ENCODE results near the gene GEMIN5. TPM values are rescaled to one million over a fixed set of nuclear protein-coding genes. Genes with fewer than 3 reads are reported as not detected.

The GEMIN5 gene
- total RNA-seq, 5 donors from 2014 or later (not counting 1 experiment from before 2014, with no cell fraction given) = 6.8 to 17.6 (median 14.8) TPM

GRCh38 chr5:154860123-154860522 is 77.9 kb downstream of the GEMIN5 start:
- peak overlapping the region; percentile 59 to 81 for H3K4me3 ChIP-seq (ENCODE audit: control insufficient read depth in 1 of 2, extremely low read depth in 1 of 2, low read length in 1 of 2)
- POLR2A ChIA-PET = interaction anchor here in 1 of 2 donors (0.6 kb wide), 1 partner anchor 101 kb away, joined by 3 read pairs; no protein-coding TSS in a partner anchor

GRCh38 chr5:154858972-154859871 is 78.8 kb downstream of the GEMIN5 start:
- POLR2A ChIA-PET = interaction anchor here (0.6 to 0.9 kb wide), 3 partner anchors 78 to 441 kb away, joined by 3 read pairs; no protein-coding TSS in a partner anchor

More at GRCh38 chr5:154860123-154860522, 77.9 kb downstream of the GEMIN5 start:
- WGBS (ENCODE audit: insufficient coverage) = 3% methylated on average over 3 of the region's 5 CpGs
- H3K27ac Mint-ChIP-seq = peak overlapping the region; percentile 94 to 99
- peaks cover 54 to 57% (median 56%) of the 10 kb centered on the region in 3 donors for H3K4me1 Mint-ChIP-seq
- CTCF ChIA-PET = interaction anchor here in 1 of 2 donors (0.6 kb wide), 1 partner anchor 103 kb away, joined by 4 read pairs; no protein-coding TSS in a partner anchor
- H3K9me3 Mint-ChIP-seq = no peaks in the 10 kb centered on the region
- Histone ChIP-seq H3K36me3 (ENCODE audit: control insufficient read depth in 2 of 2, extremely low read depth in 1 of 2, insufficient read depth in 1 of 2, low read length in 1 of 2) (peaks cover 3 to 18% of the 10 kb centered on the region in 2 donors), H3K27me3 (replicated peaks in 1 of 2; ENCODE audit: control insufficient read depth in 2 of 2, extremely low read depth in 1 of 2, insufficient read depth in 2 of 2, low read length in 1 of 2) (no peaks in the 10 kb centered on the region), H3K27ac (ENCODE audit: low read length) (peak overlapping the region; percentile 90), H3K4me1 (ENCODE audit: control insufficient read depth in 1 of 2, extremely low read depth in 1 of 2, insufficient read depth in 2 of 2, low read length in 2 of 2) (peaks cover 30 to 35% of the 10 kb centered on the region in 2 experiments), H3K9me3 (no peaks in the 10 kb centered on the region)
- H3K27me3 Mint-ChIP-seq = no peaks in the 10 kb centered on the region
- ATAC-seq (replicated peaks in 1 of 4) = no peak
- peak overlapping the region; percentile 88 to 95 (median 93) for H3K4me3 Mint-ChIP-seq
- peak in 2 of 35 experiments; percentile 7 to 9 for DNase-seq
- H3K36me3 Mint-ChIP-seq = peaks cover 18% of the 10 kb centered on the region

DNA sequence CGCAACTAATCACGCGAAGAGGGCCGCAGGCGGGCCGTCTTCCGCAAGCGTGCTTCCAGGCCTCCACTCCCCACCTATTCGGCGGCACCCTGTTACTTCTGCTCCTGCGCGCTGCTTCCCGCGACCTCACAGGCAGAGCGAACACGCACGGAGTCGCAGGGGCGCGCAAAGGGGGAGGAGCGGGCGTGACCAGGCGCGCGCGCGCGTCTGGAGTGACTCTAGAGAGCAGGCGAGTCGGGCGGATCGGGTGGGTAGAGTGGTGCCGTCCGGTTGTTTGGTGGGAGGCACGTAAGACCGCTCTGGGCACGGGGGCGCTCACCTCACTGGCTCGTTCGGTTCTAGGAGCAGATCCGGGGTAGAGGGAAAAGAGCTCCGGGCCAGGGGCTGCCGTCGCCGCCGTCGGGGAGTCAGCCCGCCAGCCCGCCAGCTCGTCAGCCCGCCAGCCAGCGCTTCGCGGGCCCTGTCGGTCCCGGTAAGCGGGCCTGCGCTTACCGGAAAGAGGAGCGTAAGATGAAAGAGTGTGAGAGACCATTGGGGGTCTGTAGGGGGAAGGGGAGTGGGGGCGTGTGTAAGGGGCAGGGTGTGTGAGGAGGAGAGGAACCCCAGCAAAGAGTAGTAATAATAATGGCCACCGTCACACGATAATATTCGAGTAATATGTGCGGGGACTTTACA is 79.6 kb downstream of the GEMIN5 start, which contains the start of gene CNOT8:
TSS of gene CNOT8 (plus strand) at position 331 of the 675 bp plus-strand sequence. CDS start 4,652 bp downstream, outside the sequence.
- H3K4me1 ChIP-seq (ENCODE audit: control insufficient read depth in 1 of 2, extremely low read depth in 1 of 2, insufficient read depth in 2 of 2, low read length in 2 of 2) = peaks cover 30 to 35% of the 10 kb centered on the region in 2 experiments
- peaks cover 10% of the 10 kb centered on the region for H3K36me3 Mint-ChIP-seq
- ChIA-PET CTCF (interaction anchor here in 1 of 2 donors (1.1 kb wide), 1 partner anchor 14 kb away, joined by 3 read pairs; no protein-coding TSS in a partner anchor), POLR2A (interaction anchor here (0.6 to 0.9 kb wide), 4 partner anchors 44 to 441 kb away, joined by 3 to 7 read pairs (median 3); no protein-coding TSS in a partner anchor)
- H3K36me3 ChIP-seq (ENCODE audit: control insufficient read depth in 2 of 2, extremely low read depth in 1 of 2, insufficient read depth in 1 of 2, low read length in 1 of 2) = peaks cover 3 to 7% of the 10 kb centered on the region in 2 donors
- peak within 1 kb of the TSS; percentile 94 to 99 for H3K27ac Mint-ChIP-seq
- H3K9me3 Mint-ChIP-seq = no peaks in the 10 kb centered on the region
- H3K27me3 ChIP-seq (replicated peaks in 1 of 2; ENCODE audit: control insufficient read depth in 2 of 2, extremely low read depth in 1 of 2, insufficient read depth in 2 of 2, low read length in 1 of 2) = no peaks in the 10 kb centered on the region
- no peaks in the 10 kb centered on the region for H3K9me3 ChIP-seq
- H3K27me3 Mint-ChIP-seq = no peaks in the 10 kb centered on the region
- peak; percentile 95 to 98 (median 97) for DNase-seq
- peak; percentile 78 to 87 (median 78) for ATAC-seq (replicated peaks in 1 of 4)
- H3K27ac ChIP-seq (ENCODE audit: low read length) = peak within 1 kb of the TSS; percentile 90
- WGBS (ENCODE audit: insufficient coverage) = 1% methylated on average over 40 of the region's 65 CpGs
- H3K4me3 Mint-ChIP-seq = peak within 1 kb of the TSS; percentile 88 to 95 (median 93)
- peaks cover 44 to 54% (median 45%) of the 10 kb centered on the region in 3 donors for H3K4me1 Mint-ChIP-seq
- H3K4me3 ChIP-seq (ENCODE audit: control insufficient read depth in 1 of 2, extremely low read depth in 1 of 2, low read length in 1 of 2) = peak within 1 kb of the TSS; percentile 59 to 81

More at GRCh38 chr5:154858972-154859871, 78.8 kb downstream of the GEMIN5 start:
- no peak for ATAC-seq (replicated peaks in 1 of 4)
- peak overlapping the region; percentile 88 to 95 (median 93) for H3K4me3 Mint-ChIP-seq
- Histone ChIP-seq H3K4me1 (ENCODE audit: control insufficient read depth in 1 of 2, extremely low read depth in 1 of 2, insufficient read depth in 2 of 2, low read length in 2 of 2) (peaks cover 30 to 35% of the 10 kb centered on the region in 2 experiments), H3K9me3 (no peaks in the 10 kb centered on the region), H3K27me3 (replicated peaks in 1 of 2; ENCODE audit: control insufficient read depth in 2 of 2, extremely low read depth in 1 of 2, insufficient read depth in 2 of 2, low read length in 1 of 2) (no peaks in the 10 kb centered on the region), H3K36me3 (ENCODE audit: control insufficient read depth in 2 of 2, extremely low read depth in 1 of 2, insufficient read depth in 1 of 2, low read length in 1 of 2) (peaks cover 3 to 14% of the 10 kb centered on the region in 2 donors), H3K27ac (ENCODE audit: low read length) (peak overlapping the region; percentile 90), H3K4me3 (ENCODE audit: control insufficient read depth in 1 of 2, extremely low read depth in 1 of 2, low read length in 1 of 2) (peak overlapping the region; percentile 59 to 81)
- peaks cover 49 to 57% (median 51%) of the 10 kb centered on the region in 3 donors for H3K4me1 Mint-ChIP-seq
- no peaks in the 10 kb centered on the region for H3K9me3 Mint-ChIP-seq
- H3K36me3 Mint-ChIP-seq = peaks cover 12% of the 10 kb centered on the region
- no peaks in the 10 kb centered on the region for H3K27me3 Mint-ChIP-seq
- CTCF ChIA-PET = no interaction called here
- DNase-seq = peak in 11 of 35 experiments; percentile 2 to 47 (median 10)
- 0% methylated on average over 13 of the region's 26 CpGs for WGBS (ENCODE audit: insufficient coverage)
- peak overlapping the region; percentile 94 to 99 for H3K27ac Mint-ChIP-seq

DNA sequence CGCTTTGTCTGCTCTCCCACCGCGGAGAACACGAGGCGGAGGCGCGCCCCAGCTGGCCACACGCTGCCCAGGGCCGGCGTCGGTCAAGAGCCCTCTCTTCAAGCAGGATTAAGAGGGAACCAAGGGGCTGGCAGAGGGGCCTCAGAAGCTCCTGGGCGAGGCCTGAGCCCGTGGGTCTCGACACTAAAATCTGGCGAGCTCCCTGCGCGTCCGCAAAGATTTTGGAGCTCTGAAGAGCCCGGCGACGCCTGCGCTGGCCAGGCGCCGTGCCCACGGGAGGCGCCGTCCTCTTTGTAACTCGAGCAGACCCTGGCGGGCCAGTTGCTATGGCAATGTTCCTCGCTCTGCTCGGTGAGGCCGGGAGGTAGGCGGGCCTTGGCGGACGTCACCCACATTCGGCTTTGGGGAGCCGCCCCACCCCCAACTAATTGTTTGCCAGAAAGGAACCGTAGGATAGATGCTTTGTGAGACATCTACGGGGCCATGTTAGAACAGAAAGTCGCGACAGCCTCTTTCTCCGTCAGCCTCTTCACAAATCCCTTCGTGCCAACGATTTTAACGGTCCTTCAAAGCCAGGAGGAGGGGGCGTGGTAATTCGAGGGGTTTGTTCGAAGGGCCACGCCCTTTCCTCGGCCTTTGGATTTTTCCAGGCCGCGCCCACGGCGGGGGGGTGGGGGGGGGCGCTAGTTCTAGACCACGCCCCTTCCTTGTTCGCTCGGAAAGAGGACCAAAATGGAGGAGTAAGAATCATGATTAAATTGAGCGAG is 80.3 kb downstream of the GEMIN5 start:
- Histone ChIP-seq H3K4me1 (ENCODE audit: control insufficient read depth in 1 of 2, extremely low read depth in 1 of 2, insufficient read depth in 2 of 2, low read length in 2 of 2) (peaks cover 28 to 30% of the 10 kb centered on the region in 2 experiments), H3K36me3 (ENCODE audit: control insufficient read depth in 2 of 2, extremely low read depth in 1 of 2, insufficient read depth in 1 of 2, low read length in 1 of 2) (peaks cover 0 to 3% of the 10 kb centered on the region in 2 donors), H3K4me3 (ENCODE audit: control insufficient read depth in 1 of 2, extremely low read depth in 1 of 2, low read length in 1 of 2) (peak overlapping the region; percentile 59 to 81), H3K9me3 (no peaks in the 10 kb centered on the region), H3K27ac (ENCODE audit: low read length) (peak overlapping the region; percentile 90), H3K27me3 (replicated peaks in 1 of 2; ENCODE audit: control insufficient read depth in 2 of 2, extremely low read depth in 1 of 2, insufficient read depth in 2 of 2, low read length in 1 of 2) (no peaks in the 10 kb centered on the region)
- ChIA-PET POLR2A (interaction anchor here (0.6 to 0.9 kb wide), 5 partner anchors 14 to 110 kb away, joined by 3 to 7 read pairs (median 3); no protein-coding TSS in a partner anchor), CTCF (interaction anchor here in 1 of 2 donors (0.6 to 1.3 kb wide), 3 partner anchors 15 to 205 kb away, joined by 3 to 7 read pairs (median 3); no protein-coding TSS in a partner anchor)
- peak; percentile 60 to 65 (median 64) for ATAC-seq (replicated peaks in 1 of 4)
- Mint-ChIP-seq H3K36me3 (peaks cover 8% of the 10 kb centered on the region), H3K4me3 (peak overlapping the region; percentile 88 to 95 (median 93)), H3K9me3 (no peaks in the 10 kb centered on the region), H3K4me1 (peaks cover 38 to 47% (median 39%) of the 10 kb centered on the region in 3 donors), H3K27ac (peak overlapping the region; percentile 94 to 99), H3K27me3 (no peaks in the 10 kb centered on the region)
- DNase-seq = peak; percentile 69 to 92 (median 86)
- WGBS (ENCODE audit: insufficient coverage) = under 1% methylated on average over 40 of the region's 59 CpGs

DNA sequence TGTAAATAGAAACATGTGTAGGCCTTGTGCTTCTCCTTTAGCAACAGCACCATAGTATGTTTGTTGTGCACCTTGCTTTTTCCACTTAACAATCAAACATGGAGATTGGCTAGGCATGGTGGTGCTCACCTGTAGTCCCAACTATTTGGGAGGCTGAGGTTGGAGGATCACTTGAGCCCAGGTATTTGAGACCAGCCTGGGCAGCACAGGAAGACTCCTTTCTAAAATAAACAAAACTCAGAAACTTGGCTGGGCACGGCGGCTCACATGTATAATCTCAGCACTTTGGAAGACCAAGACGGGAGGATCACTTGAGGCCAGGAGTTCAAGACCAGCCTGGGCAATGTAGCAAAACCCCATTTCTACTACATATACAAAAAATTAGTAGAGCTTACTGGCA is 86.7 kb downstream of the GEMIN5 start:
- ChIA-PET POLR2A (interaction anchor here in 1 of 2 donors (1.3 kb wide), 1 partner anchor 83 kb away, joined by 3 read pairs; no protein-coding TSS in a partner anchor), CTCF (no interaction called here)
- Histone ChIP-seq H3K27me3 (replicated peaks in 1 of 2; ENCODE audit: control insufficient read depth in 2 of 2, extremely low read depth in 1 of 2, insufficient read depth in 2 of 2, low read length in 1 of 2) (no peaks in the 10 kb centered on the region), H3K36me3 (ENCODE audit: control insufficient read depth in 2 of 2, extremely low read depth in 1 of 2, insufficient read depth in 1 of 2, low read length in 1 of 2) (no peaks in the 10 kb centered on the region), H3K4me3 (ENCODE audit: control insufficient read depth in 1 of 2, extremely low read depth in 1 of 2, low read length in 1 of 2) (no peak overlapping the region), H3K9me3 (no peaks in the 10 kb centered on the region), H3K27ac (ENCODE audit: low read length) (no peak overlapping the region), H3K4me1 (ENCODE audit: control insufficient read depth in 1 of 2, extremely low read depth in 1 of 2, insufficient read depth in 2 of 2, low read length in 2 of 2) (no peaks in the 10 kb centered on the region)
- Mint-ChIP-seq H3K9me3 (no peaks in the 10 kb centered on the region), H3K27me3 (no peaks in the 10 kb centered on the region), H3K4me1 (peaks cover 2 to 15% (median 3%) of the 10 kb centered on the region in 3 donors), H3K4me3 (no peak overlapping the region), H3K27ac (no peak overlapping the region), H3K36me3 (no peaks in the 10 kb centered on the region)
- 94% methylated on average over 2 of the region's 3 CpGs for WGBS (ENCODE audit: insufficient coverage)
- no peak for ATAC-seq (replicated peaks in 1 of 4)
- no peak for DNase-seq

All from T-cell (primary cell).